Measurements from ENCODE around the gene SH3RF3. TPM values are rescaled to one million over a fixed set of nuclear protein-coding genes. Genes with fewer than 3 reads are reported as not detected.
A peak's percentile ranks its signal among the peaks of the same experiment; 100 is the strongest.

Gene SH3RF3
- total RNA-seq, 2 donors from 2014 or later: 1.3 to 5.6 TPM

GRCh38 chr2:109376796-109377495 is 247.9 kb downstream of the SH3RF3 start:
- Histone ChIP-seq H3K4me3 (no peak overlapping the region), H3K27ac (no peak overlapping the region), H3K9me3 (no peaks in the 10 kb centered on the region), H3K27me3 (no peaks in the 10 kb centered on the region), H3K36me3 (replicated peaks in 1 of 2; ENCODE audit: insufficient read depth in 1 of 2, low read depth in 2 of 2) (no peaks in the 10 kb centered on the region), H3K4me1 (no peaks in the 10 kb centered on the region)
- TF ChIP-seq POLR2A (IDR thresholded peaks at IDR 0.05): no peak
- TF ChIP-seq CTCF (IDR thresholded peaks at IDR 0.05): no peak
- intact Hi-C loops (cut with DNase I): no loop called here
- DNase-seq: peak in 1 of 4 donors; percentile 1
- 65 to 72% methylated on average over 13 of the region's 13 CpGs for WGBS, 2 donors
- ATAC-seq: no peak

GRCh38 chr2:109377976-109378375 is 249.0 kb downstream of the SH3RF3 start:
- Histone ChIP-seq H3K36me3 (replicated peaks in 1 of 2; ENCODE audit: insufficient read depth in 1 of 2, low read depth in 2 of 2) (no peaks in the 10 kb centered on the region), H3K4me1 (peaks cover 4% of the 10 kb centered on the region), H3K4me3 (no peak overlapping the region), H3K27ac (no peak overlapping the region), H3K27me3 (no peaks in the 10 kb centered on the region), H3K9me3 (no peaks in the 10 kb centered on the region)
- no peak for ATAC-seq
- WGBS, 2 donors: 74 to 79% methylated on average over 7 of the region's 7 CpGs
- no peak for DNase-seq
- intact Hi-C loops (cut with DNase I): no loop called here
- TF ChIP-seq CTCF (IDR thresholded peaks at IDR 0.05) (no peak), POLR2A (IDR thresholded peaks at IDR 0.05) (no peak)

GRCh38 chr2:109378682-109379081 is 249.7 kb downstream of the SH3RF3 start:
- ATAC-seq (no peak), DNase-seq (no peak)
- Histone ChIP-seq H3K4me1 (peaks cover 4% of the 10 kb centered on the region), H3K9me3 (no peaks in the 10 kb centered on the region), H3K36me3 (replicated peaks in 1 of 2; ENCODE audit: insufficient read depth in 1 of 2, low read depth in 2 of 2) (no peaks in the 10 kb centered on the region), H3K27me3 (no peaks in the 10 kb centered on the region), H3K27ac (no peak overlapping the region), H3K4me3 (no peak overlapping the region)
- TF ChIP-seq POLR2A (IDR thresholded peaks at IDR 0.05): no peak
- TF ChIP-seq CTCF (IDR thresholded peaks at IDR 0.05): no peak
- intact Hi-C loops (cut with DNase I): no loop called here

GRCh38 chr2:109379507-109379906 is 250.5 kb downstream of the SH3RF3 start:
- intact Hi-C loops (cut with DNase I): no loop called here
- 70 to 75% methylated on average over 7 of the region's 7 CpGs for WGBS, 2 donors
- TF ChIP-seq CTCF (IDR thresholded peaks at IDR 0.05) (no peak), POLR2A (IDR thresholded peaks at IDR 0.05) (no peak)
- Histone ChIP-seq H3K27me3 (no peaks in the 10 kb centered on the region), H3K27ac (no peak overlapping the region), H3K9me3 (no peaks in the 10 kb centered on the region), H3K4me3 (no peak overlapping the region), H3K36me3 (replicated peaks in 1 of 2; ENCODE audit: insufficient read depth in 1 of 2, low read depth in 2 of 2) (no peaks in the 10 kb centered on the region), H3K4me1 (peaks cover 4% of the 10 kb centered on the region)
- DNase-seq: peak in 1 of 4 donors; percentile 1
- no peak for ATAC-seq
